Calu3 (cell line): ENCODE data around the gene RCSD1. TPM values are rescaled to one million over a fixed set of nuclear protein-coding genes. Genes with fewer than 3 reads are reported as not detected.

Experiments used
- BruUV-seq: library from RNA; stranded (reverse); fragments of 400-500 nt; replicated peaks from 2 replicates; lab custom pipeline; 2021; lab: Mats Ljungman, UMichigan
- CTCF ChIA-PET: fragments of 300-600 bp; sonication (Branson Sonifier 250); formaldehyde crosslinking; loops from one replicate; lab custom pipeline; 2022; ENCODE audit warnings: antibody characterized with exemption; lab: Charles Lee
- DNase-seq: peaks from one replicate; pipeline ENCODE4 v3.0.0; 2022
- H3K27ac Mint-ChIP-seq: one replicate; pipeline ENCODE4 v1.8.0; 2022; ENCODE audit warnings: mixed read lengths; ENCODE audit not compliant: unreplicated experiment
- H3K27me3 Mint-ChIP-seq: one replicate; pipeline ENCODE4 v1.8.0; 2022; ENCODE audit warnings: mixed read lengths; ENCODE audit not compliant: unreplicated experiment
- H3K36me3 Mint-ChIP-seq: one replicate; pipeline ENCODE4 v1.8.0; 2022; ENCODE audit warnings: mild to moderate bottlenecking, moderate library complexity, mixed read lengths; ENCODE audit not compliant: insufficient read depth, unreplicated experiment
- H3K4me1 Mint-ChIP-seq: one replicate; pipeline ENCODE4 v1.8.0; 2022; ENCODE audit warnings: mild to moderate bottlenecking, low read depth, mixed read lengths; ENCODE audit not compliant: unreplicated experiment
- H3K4me3 Mint-ChIP-seq: one replicate; pipeline ENCODE4 v1.8.0; 2022; ENCODE audit warnings: mild to moderate bottlenecking, low read depth, moderate library complexity, mixed read lengths; ENCODE audit not compliant: unreplicated experiment
- H3K9me3 Mint-ChIP-seq: one replicate; pipeline ENCODE4 v1.8.0; 2022; ENCODE audit warnings: low read depth, mixed read lengths; ENCODE audit not compliant: unreplicated experiment
- CTCF ChIP-seq: fragments of 200-600 bp; IDR thresholded peaks from one replicate; pipeline ENCODE4 v1.8.0; 2022; ENCODE audit warnings: antibody characterized with exemption; ENCODE audit not compliant: unreplicated experiment
- intact Hi-C: fragments of 100-400 bp; cut with micrococcal nuclease; formaldehyde crosslinking; loops from one replicate; pipeline ENCODE4 v1.10.0; 2022; ENCODE audit not compliant: unreplicated experiment
- total RNA-seq: library from RNA; stranded (reverse); gene quantifications from 2 replicates; pipeline ENCODE4 v1.2.3, GENCODE V29; 2022

RCSD1 gene
- total RNA-seq, 1 experiment from 2014 or later = not detected

- no peak overlapping the region for H3K27ac Mint-ChIP-seq
- CTCF ChIA-PET = no interaction called here
- H3K36me3 Mint-ChIP-seq = no peaks in the 10 kb centered on the region
- no peak for DNase-seq
- no peak for TF ChIP-seq CTCF
- H3K9me3 Mint-ChIP-seq = no peaks in the 10 kb centered on the region
- no peaks in the 10 kb centered on the region for H3K27me3 Mint-ChIP-seq
- no TSS peak for BruUV-seq
- intact Hi-C loops = no loop called here
- H3K4me3 Mint-ChIP-seq = no peak overlapping the region
- H3K4me1 Mint-ChIP-seq = peaks cover 35% of the 10 kb centered on the region
These were observed 114.9 kb downstream of the RCSD1 start for GRCh38 chr1:167744901-167745300.

- intact Hi-C loops = no loop called here
- no TSS peak for BruUV-seq
- Mint-ChIP-seq H3K4me1 (peaks cover 23% of the 10 kb centered on the region), H3K4me3 (no peak overlapping the region), H3K27me3 (no peaks in the 10 kb centered on the region), H3K36me3 (no peaks in the 10 kb centered on the region), H3K27ac (no peak overlapping the region), H3K9me3 (no peaks in the 10 kb centered on the region)
- no peak for TF ChIP-seq CTCF
- CTCF ChIA-PET = no interaction called here
- no peak for DNase-seq
These were observed 116.1 kb downstream of the RCSD1 start for GRCh38 chr1:167746013-167746672.

- no peak overlapping the region for H3K4me3 Mint-ChIP-seq
- no peaks in the 10 kb centered on the region for H3K36me3 Mint-ChIP-seq
- no peaks in the 10 kb centered on the region for H3K27me3 Mint-ChIP-seq
- H3K27ac Mint-ChIP-seq = no peak overlapping the region
- no peak for TF ChIP-seq CTCF
- CTCF ChIA-PET = no interaction called here
- no TSS peak for BruUV-seq
- no peaks in the 10 kb centered on the region for H3K9me3 Mint-ChIP-seq
- intact Hi-C loops = no loop called here
- DNase-seq = no peak
- H3K4me1 Mint-ChIP-seq = peaks cover 30% of the 10 kb centered on the region
These were observed 117.1 kb downstream of the RCSD1 start for GRCh38 chr1:167746988-167747655.

DNA sequence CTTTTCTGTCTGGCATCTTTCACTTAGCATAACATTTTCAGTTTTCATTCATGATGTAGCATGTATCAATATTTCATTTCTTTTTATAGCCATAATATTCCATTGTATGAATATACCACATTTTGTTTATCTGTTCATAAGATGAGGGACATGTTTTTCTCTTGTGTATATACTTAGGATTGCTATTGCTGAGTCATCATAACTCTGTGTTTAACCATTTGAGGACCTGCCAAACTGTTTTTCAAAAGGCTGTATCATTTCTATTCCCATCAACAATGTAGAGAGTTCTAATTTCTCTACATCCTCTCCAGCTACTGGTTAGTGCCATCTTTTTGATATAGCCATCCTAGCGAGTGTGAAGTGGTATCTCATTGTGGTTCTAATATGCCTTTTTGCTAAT is 118.0 kb downstream of the RCSD1 start:
- DNase-seq = no peak
- H3K36me3 Mint-ChIP-seq = no peaks in the 10 kb centered on the region
- no peaks in the 10 kb centered on the region for H3K27me3 Mint-ChIP-seq
- peaks cover 30% of the 10 kb centered on the region for H3K4me1 Mint-ChIP-seq
- H3K27ac Mint-ChIP-seq = no peak overlapping the region
- no peak for TF ChIP-seq CTCF
- CTCF ChIA-PET = no interaction called here
- intact Hi-C loops = no loop called here
- no peak overlapping the region for H3K4me3 Mint-ChIP-seq
- no TSS peak for BruUV-seq
- no peaks in the 10 kb centered on the region for H3K9me3 Mint-ChIP-seq
